ENCODE measurements around the gene MICOS13. TPM values are rescaled to one million over a fixed set of nuclear protein-coding genes. Genes with fewer than 3 reads are reported as not detected.

MICOS13 gene
- total RNA-seq, 2 donors from 2014 or later = 42.8 to 54.2 TPM

DNA sequence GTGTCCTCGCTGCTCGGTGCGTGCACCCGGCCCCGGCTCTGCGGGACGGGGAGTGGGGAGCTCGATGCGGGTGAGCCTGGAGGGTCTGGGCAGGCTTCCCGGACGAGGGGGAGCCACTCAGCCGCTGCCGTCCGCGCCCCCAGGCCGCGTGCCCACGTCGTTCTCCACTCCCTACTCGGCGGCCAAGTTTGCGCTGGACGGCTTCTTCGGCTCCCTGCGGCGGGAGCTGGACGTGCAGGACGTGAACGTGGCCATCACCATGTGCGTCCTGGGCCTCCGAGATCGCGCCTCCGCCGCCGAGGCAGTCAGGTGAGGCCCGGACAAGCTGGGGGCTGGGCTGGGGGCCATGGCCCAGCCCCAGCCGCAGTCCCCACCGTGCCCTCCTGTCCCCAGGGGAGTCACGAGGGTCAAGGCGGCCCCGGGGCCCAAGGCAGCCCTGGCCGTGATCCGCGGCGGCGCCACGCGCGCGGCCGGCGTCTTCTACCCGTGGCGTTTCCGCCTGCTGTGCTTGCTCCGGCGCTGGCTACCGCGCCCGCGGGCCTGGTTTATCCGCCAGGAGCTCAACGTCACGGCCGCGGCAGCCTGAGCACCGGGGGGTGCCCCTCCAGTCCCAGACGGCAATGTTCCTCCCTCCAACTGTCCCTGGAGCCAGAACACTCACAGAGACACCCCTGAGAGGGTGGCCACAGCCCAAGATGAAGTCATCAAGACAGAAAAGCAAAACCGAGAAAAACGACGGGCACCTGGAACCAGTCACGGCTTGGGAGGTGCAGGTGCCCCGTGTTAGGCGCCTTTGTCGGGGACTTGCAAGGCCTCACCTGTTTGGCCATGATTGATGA is 7.3 kb upstream of the MICOS13 start:
- H3K36me3 ChIP-seq = peaks cover 0 to 11% of the 10 kb centered on the region in 2 donors
- H3K27ac ChIP-seq = peak overlapping the region; percentile 82
- H3K4me1 ChIP-seq (replicated peaks) = peaks cover 12% of the 10 kb centered on the region
- H3K27me3 ChIP-seq (replicated peaks; ENCODE audit: insufficient read depth) = no peaks in the 10 kb centered on the region
- H3K9me3 ChIP-seq = no peaks in the 10 kb centered on the region
- H3K4me3 ChIP-seq = peak overlapping the region; percentile 43 to 53
- no peak for DNase-seq (ENCODE audit: low spot score)
- intact Hi-C loops (cut with DNase I) = no loop called here
- TF ChIP-seq, protein P1, sequence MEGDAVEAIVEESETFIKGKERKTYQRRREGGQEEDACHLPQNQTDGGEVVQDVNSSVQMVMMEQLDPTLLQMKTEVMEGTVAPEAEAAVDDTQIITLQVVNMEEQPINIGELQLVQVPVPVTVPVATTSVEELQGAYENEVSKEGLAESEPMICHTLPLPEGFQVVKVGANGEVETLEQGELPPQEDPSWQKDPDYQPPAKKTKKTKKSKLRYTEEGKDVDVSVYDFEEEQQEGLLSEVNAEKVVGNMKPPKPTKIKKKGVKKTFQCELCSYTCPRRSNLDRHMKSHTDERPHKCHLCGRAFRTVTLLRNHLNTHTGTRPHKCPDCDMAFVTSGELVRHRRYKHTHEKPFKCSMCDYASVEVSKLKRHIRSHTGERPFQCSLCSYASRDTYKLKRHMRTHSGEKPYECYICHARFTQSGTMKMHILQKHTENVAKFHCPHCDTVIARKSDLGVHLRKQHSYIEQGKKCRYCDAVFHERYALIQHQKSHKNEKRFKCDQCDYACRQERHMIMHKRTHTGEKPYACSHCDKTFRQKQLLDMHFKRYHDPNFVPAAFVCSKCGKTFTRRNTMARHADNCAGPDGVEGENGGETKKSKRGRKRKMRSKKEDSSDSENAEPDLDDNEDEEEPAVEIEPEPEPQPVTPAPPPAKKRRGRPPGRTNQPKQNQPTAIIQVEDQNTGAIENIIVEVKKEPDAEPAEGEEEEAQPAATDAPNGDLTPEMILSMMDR (IDR thresholded peaks at IDR 0.05) = no peak
- TF ChIP-seq POLR2A (IDR thresholded peaks at IDR 0.05) (no peak), POLR2AphosphoS5 (IDR thresholded peaks at IDR 0.05) (no peak)
- 58% methylated on average over 55 of the region's 76 CpGs for WGBS

DNA sequence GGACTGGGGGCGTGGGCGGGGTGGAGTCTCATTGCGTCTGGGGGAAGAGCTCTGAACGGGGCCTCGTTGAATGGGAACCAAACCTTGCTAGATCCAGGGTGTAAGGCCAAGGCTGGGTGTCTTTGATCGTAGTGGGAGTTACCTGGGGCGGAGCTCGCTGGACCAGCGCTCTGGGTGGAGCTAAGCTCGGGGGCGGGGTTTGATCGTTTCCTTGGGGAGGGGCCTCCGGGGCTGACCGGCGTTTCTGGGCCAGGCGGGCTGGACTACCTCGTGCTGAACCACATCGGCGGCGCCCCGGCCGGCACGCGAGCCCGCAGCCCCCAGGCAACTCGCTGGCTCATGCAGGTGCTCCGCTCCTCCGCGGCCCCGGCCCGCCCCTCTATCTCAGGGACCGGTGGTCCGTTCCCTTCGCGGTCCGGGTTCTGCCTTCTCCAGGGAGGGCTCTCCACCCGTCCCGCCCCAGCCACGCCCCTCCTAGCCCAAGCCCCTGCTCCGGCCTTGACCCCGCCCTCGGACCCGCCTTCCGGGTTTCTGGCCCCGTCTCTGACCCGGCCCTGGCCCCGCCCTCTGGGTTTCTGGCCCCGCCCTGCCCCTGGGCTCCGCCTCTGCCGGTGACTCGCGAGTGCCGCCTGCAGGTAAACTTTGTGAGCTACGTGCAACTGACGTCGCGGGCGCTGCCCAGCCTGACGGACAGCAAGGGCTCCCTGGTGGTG is 6.5 kb upstream of the MICOS13 start:
- TF ChIP-seq, protein P1 (IDR thresholded peaks at IDR 0.05) = peak; percentile 85 to 89 (median 87)
- TF ChIP-seq POLR2AphosphoS5 (IDR thresholded peaks at IDR 0.05) (peak; percentile 67), POLR2A (IDR thresholded peaks at IDR 0.05) (peak; percentile 20)

DNA sequence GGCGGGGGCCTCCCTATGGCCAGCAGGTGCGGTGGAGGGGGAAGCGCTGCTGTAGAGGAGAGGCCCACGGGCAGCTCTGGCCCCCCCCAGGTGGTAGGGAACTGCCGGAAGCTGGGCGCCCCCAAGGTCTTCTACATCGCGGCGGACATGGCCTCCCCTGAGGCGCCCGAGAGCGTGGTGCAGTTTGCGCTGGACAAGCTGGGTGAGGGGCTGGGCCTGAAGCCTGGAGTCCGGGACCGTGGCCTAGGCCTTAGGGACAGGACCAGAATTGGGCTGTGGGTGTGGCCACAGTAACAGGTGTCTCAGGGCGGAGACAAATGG is 6.0 kb upstream of the MICOS13 start:
- peak overlapping the region; percentile 43 to 53 for H3K4me3 ChIP-seq
- H3K27me3 ChIP-seq (replicated peaks; ENCODE audit: insufficient read depth) = no peaks in the 10 kb centered on the region
- peak overlapping the region; percentile 82 for H3K27ac ChIP-seq
- no peaks in the 10 kb centered on the region for H3K4me1 ChIP-seq (replicated peaks)
- H3K9me3 ChIP-seq = no peaks in the 10 kb centered on the region
- TF ChIP-seq, protein P1 (IDR thresholded peaks at IDR 0.05) = no peak
- TF ChIP-seq POLR2A (IDR thresholded peaks at IDR 0.05) (no peak), POLR2AphosphoS5 (IDR thresholded peaks at IDR 0.05) (no peak)
- intact Hi-C loops (cut with DNase I) = no loop called here
- 44% methylated on average over 16 of the region's 16 CpGs for WGBS
- no peak for DNase-seq (ENCODE audit: low spot score)
- H3K36me3 ChIP-seq = no peaks in the 10 kb centered on the region

More for the DNA sequence above, 6.5 kb upstream of the MICOS13 start:
- Histone ChIP-seq H3K4me1 (replicated peaks) (peaks cover 4% of the 10 kb centered on the region), H3K9me3 (no peaks in the 10 kb centered on the region), H3K4me3 (peak overlapping the region; percentile 43 to 53), H3K36me3 (peaks cover 0 to 3% of the 10 kb centered on the region in 2 donors), H3K27me3 (replicated peaks; ENCODE audit: insufficient read depth) (no peaks in the 10 kb centered on the region), H3K27ac (peak overlapping the region; percentile 82)
- peak; percentile 95 for DNase-seq (ENCODE audit: low spot score)
- 1% methylated on average over 59 of the region's 59 CpGs for WGBS
- intact Hi-C loops (cut with DNase I) = no loop called here

DNA sequence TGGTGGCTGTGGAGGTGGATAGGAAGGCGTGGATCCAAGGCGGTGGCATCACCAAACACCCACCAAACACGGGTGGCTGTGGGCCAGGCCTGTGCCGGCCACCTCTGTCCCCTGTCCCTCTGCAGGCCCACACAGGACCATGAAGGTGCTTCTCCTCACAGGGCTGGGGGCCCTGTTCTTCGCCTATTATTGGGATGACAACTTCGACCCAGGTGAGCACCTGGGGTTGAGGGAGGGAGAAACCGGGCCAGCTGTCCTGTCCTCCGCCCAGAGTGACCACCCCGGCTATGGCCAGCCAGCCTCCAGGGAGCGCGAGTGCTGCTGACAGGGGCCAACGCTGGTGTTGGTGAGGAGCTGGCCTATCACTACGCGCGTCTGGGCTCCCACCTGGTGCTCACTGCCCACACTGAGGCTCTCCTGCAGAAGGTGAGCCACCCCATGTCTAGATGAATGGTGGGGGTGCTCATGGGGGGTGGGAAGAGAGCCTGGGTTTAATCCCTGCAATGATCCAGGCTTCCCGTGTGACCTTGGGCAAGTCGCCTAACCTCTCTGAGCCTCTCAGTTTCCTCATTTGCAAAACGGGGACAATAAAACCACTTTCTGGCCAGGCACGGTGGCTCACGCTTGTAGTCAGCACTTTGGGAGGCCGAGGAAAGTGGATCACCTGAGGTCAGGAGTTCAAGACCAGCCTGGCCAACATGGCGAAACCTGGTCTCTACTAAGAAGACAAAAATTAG is 4.5 kb upstream of the MICOS13 start:
- WGBS = 92% methylated on average over 22 of the region's 22 CpGs
- Histone ChIP-seq H3K4me1 (replicated peaks) (peaks cover under 1% of the 10 kb centered on the region), H3K27ac (no peak overlapping the region), H3K27me3 (replicated peaks; ENCODE audit: insufficient read depth) (no peaks in the 10 kb centered on the region), H3K4me3 (no peak overlapping the region), H3K36me3 (no peaks in the 10 kb centered on the region), H3K9me3 (no peaks in the 10 kb centered on the region)
- no peak for DNase-seq (ENCODE audit: low spot score)
- intact Hi-C loops (cut with DNase I) = no loop called here
- TF ChIP-seq, protein P1 (IDR thresholded peaks at IDR 0.05) = no peak
- TF ChIP-seq POLR2A (IDR thresholded peaks at IDR 0.05) (no peak), POLR2AphosphoS5 (IDR thresholded peaks at IDR 0.05) (no peak)

All from prostate gland (tissue), 2 donors.